OCI-LY3 (cell line): ENCODE measurements around the gene PARD3B.

ENCODE experiments used
- H2AFZ ChIP-seq: fragments of 200-600, 300-600 bp; shearing (Covaris generic); 2 replicates; pipeline ENCODE4 v1.6.0; 2014; ENCODE audit warnings: antibody characterized with exemption, low read depth, low read length
- H3K27ac ChIP-seq: fragments of 200-600, 300-600 bp; sonication (generic); 2 replicates; pipeline ENCODE4 v1.5.1; 2014; ENCODE audit warnings: mild to moderate bottlenecking, low read length, moderate library complexity, mixed read lengths
- H3K27me3 ChIP-seq: fragments of 200-600, 300-600 bp; sonication (generic); 2 replicates; pipeline ENCODE4 v1.6.1; 2014; ENCODE audit warnings: low read depth, low read length, mixed read lengths
- H3K36me3 ChIP-seq: fragments of 200-600, 300-600 bp; sonication (generic); replicated peaks from 2 replicates; pipeline ENCODE3; 2014; ENCODE audit warnings: low read depth, low read length, mixed read lengths
- H3K4me1 ChIP-seq: fragments of 300-600, 200-600 bp; sonication (generic); 2 replicates; pipeline ENCODE4 v1.6.1; 2014; ENCODE audit warnings: low read length, mixed read lengths
- H3K4me2 ChIP-seq: fragments of 200-600, 300-600 bp; sonication (generic); 2 replicates; pipeline ENCODE4 v1.6.1; 2014; ENCODE audit warnings: low read length, mixed read lengths
- H3K4me3 ChIP-seq: fragments of 300-600, 200-600 bp; sonication (generic); 2 replicates; pipeline ENCODE4 v1.5.1; 2014; ENCODE audit warnings: antibody characterized with exemption, mild to moderate bottlenecking, low read length, moderate library complexity
- H3K79me2 ChIP-seq: fragments of 300-600, 200-600 bp; shearing (Covaris generic); 2 replicates; pipeline ENCODE4 v1.6.1; 2014; ENCODE audit warnings: mild to moderate bottlenecking, low read length, mixed read lengths
- H3K9ac ChIP-seq: fragments of 300-600, 200-600 bp; shearing (Covaris generic); 2 replicates; pipeline ENCODE4 v1.6.0; 2014; ENCODE audit warnings: mild to moderate bottlenecking, low read length, moderate library complexity
- H3K9me3 ChIP-seq: fragments of 200-600, 300-600 bp; shearing (Covaris generic); 2 replicates; pipeline ENCODE4 v1.6.1; 2014; ENCODE audit warnings: low read length, mixed read lengths; ENCODE audit not compliant: insufficient read depth
- H4K20me1 ChIP-seq: fragments of 200-600, 300-600 bp; sonication (generic); 2 replicates; pipeline ENCODE4 v1.6.1; 2016; ENCODE audit warnings: low read length, mixed read lengths; ENCODE audit not compliant: insufficient read depth
- CTCF ChIP-seq: fragments of 200-600, 300-600 bp; sonication (generic); IDR thresholded peaks from 2 replicates; pipeline ENCODE4 v1.5.1; 2014; ENCODE audit warnings: antibody characterized with exemption, low read length, low read depth
- EZH2phosphoT487 ChIP-seq: fragments of 200-600 bp; shearing (Covaris generic); IDR thresholded peaks from 2 replicates; pipeline ENCODE4 v1.6.1; 2018; ENCODE audit warnings: antibody characterized with exemption, mixed run types, low read depth

PARD3B gene

DNA sequence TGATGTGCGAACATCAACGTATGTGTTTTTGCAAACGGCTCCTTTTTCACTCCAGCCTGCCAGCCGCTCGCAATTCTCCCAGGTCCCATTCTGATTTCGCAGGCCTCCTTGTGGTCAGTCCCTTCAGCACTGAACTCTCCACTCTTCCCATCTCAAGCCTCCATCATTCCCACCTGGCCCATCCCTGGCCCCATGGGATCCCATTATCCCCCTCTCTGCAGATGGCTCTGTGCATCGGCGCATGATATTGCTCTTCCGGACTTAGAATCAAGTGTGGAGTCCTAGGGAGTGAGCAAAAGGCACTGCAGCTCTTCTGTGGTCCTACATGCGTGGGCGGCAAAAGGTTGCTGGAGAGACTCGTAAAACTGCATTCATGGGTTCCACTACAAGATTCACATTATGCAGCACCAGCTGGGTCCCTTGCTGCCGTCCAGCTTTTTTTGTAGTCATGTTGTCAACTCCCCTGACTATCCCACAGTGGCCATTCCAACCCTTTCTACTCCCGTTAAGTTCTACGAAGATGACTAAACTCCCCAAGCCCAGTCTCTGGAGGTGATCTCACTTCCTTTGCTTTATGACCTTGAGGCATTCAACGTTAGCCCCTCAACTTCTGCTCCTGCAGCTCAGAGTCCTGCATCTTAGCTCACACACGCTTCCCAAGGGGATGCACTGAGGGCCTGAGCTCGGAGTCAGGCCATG lies 1011.7 kb downstream of the PARD3B start:
- no peak overlapping the region for H2AFZ ChIP-seq
- no peaks in the 10 kb centered on the region for H3K36me3 ChIP-seq
- no peak overlapping the region for H3K9ac ChIP-seq
- no peak overlapping the region for H3K4me2 ChIP-seq
- H3K27me3 ChIP-seq, result peaks cover 9% of the 10 kb centered on the region; the same call in 1 of the 2 replicates
- H4K20me1 ChIP-seq, result no peaks in the 10 kb centered on the region
- TF ChIP-seq CTCF (no peak), EZH2phosphoT487 (no peak)
- no peak overlapping the region for H3K4me3 ChIP-seq
- H3K79me2 ChIP-seq, result no peaks in the 10 kb centered on the region
- no peak overlapping the region for H3K27ac ChIP-seq
- no peaks in the 10 kb centered on the region for H3K4me1 ChIP-seq
- no peaks in the 10 kb centered on the region for H3K9me3 ChIP-seq

GRCh38 chr2:205557873-205558272 lies 1012.6 kb downstream of the PARD3B start:
- Histone ChIP-seq H3K9ac (no peak overlapping the region), H3K27me3 (peaks cover 9% of the 10 kb centered on the region; the same call in 1 of the 2 replicates), H2AFZ (no peak overlapping the region), H4K20me1 (no peaks in the 10 kb centered on the region), H3K27ac (no peak overlapping the region), H3K4me1 (no peaks in the 10 kb centered on the region), H3K4me2 (no peak overlapping the region), H3K9me3 (no peaks in the 10 kb centered on the region), H3K79me2 (no peaks in the 10 kb centered on the region), H3K36me3 (no peaks in the 10 kb centered on the region), H3K4me3 (no peak overlapping the region)
- TF ChIP-seq CTCF (no peak), EZH2phosphoT487 (no peak)

DNA sequence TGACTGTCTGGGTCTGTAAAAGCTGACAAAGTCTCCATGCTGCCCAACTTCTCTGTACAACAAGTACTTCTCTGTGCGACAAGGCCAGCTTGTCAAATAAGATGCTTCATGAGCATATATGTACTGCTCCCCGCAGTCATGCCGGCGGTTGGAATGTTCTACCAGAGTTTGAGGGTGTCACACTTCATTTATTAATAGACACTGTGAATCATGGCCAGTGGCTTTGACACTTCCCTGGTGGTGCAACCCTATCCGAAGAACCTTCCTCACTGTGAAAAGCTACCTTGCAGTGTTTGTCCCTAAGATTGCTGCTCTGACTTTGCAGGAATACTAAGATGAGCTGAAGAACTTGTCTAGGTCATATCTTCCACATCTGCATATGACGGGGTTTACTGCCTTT lies 1016.2 kb downstream of the PARD3B start:
- H3K79me2 ChIP-seq, result no peaks in the 10 kb centered on the region
- no peaks in the 10 kb centered on the region for H3K36me3 ChIP-seq
- H3K4me2 ChIP-seq, result no peak overlapping the region
- no peaks in the 10 kb centered on the region for H3K4me1 ChIP-seq
- H3K9ac ChIP-seq, result no peak overlapping the region
- H3K9me3 ChIP-seq, result no peaks in the 10 kb centered on the region
- no peak overlapping the region for H2AFZ ChIP-seq
- H3K27me3 ChIP-seq, result no peaks in the 10 kb centered on the region
- H3K4me3 ChIP-seq, result no peak overlapping the region
- TF ChIP-seq EZH2phosphoT487, result no peak
- H3K27ac ChIP-seq, result no peak overlapping the region
- H4K20me1 ChIP-seq, result no peaks in the 10 kb centered on the region

DNA sequence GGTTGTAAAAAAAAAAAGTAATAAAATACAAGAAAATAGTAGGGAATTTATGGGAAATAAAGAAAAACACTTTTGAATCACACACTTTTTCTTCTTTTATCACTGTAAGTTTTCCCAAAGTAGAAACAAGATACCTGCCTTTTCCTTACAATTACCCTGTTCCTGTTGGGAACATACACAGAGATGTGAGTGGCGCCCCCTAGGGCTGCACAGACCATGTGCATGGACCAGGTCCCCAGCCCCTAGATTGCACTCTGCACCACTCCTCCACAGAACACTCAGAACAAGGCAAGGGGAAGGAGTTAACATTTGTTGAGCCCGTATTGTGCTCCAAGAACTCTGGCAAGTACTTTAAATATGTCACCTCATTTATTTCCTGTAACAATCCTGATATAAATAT lies 1018.4 kb downstream of the PARD3B start:
- Histone ChIP-seq H3K27ac (no peak overlapping the region), H3K4me2 (no peak overlapping the region), H3K4me1 (no peaks in the 10 kb centered on the region), H3K79me2 (no peaks in the 10 kb centered on the region), H3K9me3 (no peaks in the 10 kb centered on the region), H3K4me3 (no peak overlapping the region), H3K36me3 (no peaks in the 10 kb centered on the region), H3K9ac (no peak overlapping the region), H3K27me3 (no peaks in the 10 kb centered on the region), H4K20me1 (no peaks in the 10 kb centered on the region), H2AFZ (no peak overlapping the region)
- peak; percentile 58 for TF ChIP-seq CTCF
- TF ChIP-seq EZH2phosphoT487, result no peak
